Middle frontal gyrus (tissue), 1 donor: ENCODE data around the gene ADCK2.
"Not testable (repeated sequence)": the region's sequence is repeated elsewhere in the genome, so short reads cannot be mapped to it uniquely, and the experiment has no call there.

Experiments
- DNase-seq: peaks from one replicate; pipeline ENCODE4 v3.0.0-alpha.2; 2015; ENCODE audit warnings: low spot score; ENCODE audit errors: extremely low spot score

Gene ADCK2

GRCh38 chr7:140674356-140674800 lies 1.6 kb downstream of the ADCK2 start:
- no peak for DNase-seq

DNA sequence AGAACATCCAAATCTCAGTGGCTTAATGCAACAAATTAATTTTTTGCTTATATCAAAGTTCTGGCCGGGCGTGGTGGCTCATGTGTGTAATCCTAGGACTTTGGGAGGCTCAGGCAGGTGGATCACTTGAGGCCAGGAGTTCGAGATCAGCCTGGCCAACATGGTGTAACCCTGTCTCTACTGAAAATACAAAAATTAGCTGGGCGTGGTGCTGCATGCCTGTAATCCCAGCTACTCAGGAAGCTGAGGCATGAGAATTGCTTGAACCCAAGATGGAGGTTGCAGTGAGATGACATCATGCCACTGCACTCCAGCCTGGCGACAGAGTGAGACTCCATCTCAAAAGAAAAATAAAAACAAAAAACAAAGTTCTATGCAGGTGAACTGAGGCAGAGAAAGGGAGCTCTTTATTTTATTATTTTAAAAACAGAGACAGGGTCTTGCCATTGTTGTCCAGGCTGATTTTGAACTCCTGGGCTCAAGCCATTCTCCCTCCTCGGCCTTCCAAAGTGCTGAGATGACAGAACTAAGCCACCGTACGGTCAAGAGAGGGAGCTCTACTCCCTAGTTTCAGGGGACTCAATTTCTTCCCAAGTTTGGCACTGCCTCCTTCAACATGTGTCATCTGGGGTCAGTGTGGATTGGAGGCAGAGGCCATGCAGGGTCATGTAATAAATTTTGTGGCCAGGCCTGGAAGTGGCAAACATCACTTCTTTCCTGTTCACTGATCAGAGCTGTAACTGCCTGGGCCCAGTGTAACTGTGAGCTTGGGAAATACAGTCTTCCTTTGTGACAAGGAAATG lies 2.4 kb downstream of the ADCK2 start:
- no peak for DNase-seq

GRCh38 chr7:140675726-140676125 lies 3.0 kb downstream of the ADCK2 start:
- no peak for DNase-seq

- no peak for DNase-seq
Observed at GRCh38 chr7:140676306-140676705, 3.6 kb downstream of the ADCK2 start.

DNA sequence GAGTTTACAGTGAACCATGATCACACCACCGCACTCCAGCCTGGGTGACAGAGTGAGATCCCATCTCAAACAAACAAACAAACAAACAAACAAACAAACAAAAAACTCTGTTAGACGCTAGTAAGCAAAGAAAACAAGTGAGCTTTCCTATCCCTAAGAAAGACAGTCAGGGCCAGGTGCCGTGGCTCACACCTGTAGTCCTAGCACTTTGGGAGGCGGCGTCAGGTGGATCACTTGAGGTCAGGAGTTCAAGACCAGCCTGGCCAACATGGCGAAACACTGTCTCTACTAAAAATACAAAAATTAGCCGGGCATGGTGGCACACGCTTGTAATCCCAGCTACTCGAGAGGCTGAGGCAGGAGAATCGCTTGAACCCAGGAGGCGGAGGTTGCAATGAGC lies 4.2 kb downstream of the ADCK2 start:
- DNase-seq: not testable (repeated sequence)

DNA sequence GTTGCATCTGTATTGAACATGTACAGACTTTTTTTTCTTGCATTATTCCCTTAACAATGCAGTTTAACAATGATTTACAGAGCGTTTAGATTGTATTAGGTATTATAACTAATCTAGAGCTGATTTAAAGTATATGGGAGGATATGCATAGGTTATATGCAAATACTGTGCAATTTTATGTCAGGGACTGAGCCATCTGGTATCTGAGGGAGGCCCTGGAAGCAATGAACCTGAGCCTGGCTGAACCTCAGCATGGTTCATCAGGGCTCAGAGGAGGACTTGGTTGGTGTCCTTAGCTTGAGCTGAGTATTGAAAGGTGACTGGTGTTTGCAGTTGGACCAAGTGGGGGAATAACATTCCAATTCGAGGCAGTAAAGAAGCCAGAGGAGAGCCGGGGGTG lies 4.8 kb downstream of the ADCK2 start:
- no peak for DNase-seq

GRCh38 chr7:140678081-140678815 lies 5.5 kb downstream of the ADCK2 start:
- DNase-seq: no peak

DNA sequence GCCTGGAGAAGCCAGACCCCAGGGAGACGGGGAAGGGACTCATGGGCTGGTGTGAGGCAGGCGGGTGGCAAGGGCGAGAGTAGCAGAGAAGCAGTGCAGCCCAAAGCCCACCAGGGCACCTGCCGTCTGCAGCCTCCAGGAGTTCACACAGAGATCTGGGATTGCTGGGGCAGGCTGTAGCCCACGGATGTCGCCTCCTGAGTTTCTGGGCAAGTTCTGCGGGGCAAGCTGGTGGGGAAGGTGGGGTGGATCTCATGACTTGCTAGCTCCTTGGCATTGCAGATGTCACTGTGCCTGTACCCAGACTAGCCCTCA lies 6.0 kb downstream of the ADCK2 start:
- no peak for DNase-seq

- no peak for DNase-seq
Observed at GRCh38 chr7:140679186-140679585, 6.4 kb downstream of the ADCK2 start.

GRCh38 chr7:140680886-140681285 lies 8.1 kb downstream of the ADCK2 start:
- DNase-seq: no peak

DNA sequence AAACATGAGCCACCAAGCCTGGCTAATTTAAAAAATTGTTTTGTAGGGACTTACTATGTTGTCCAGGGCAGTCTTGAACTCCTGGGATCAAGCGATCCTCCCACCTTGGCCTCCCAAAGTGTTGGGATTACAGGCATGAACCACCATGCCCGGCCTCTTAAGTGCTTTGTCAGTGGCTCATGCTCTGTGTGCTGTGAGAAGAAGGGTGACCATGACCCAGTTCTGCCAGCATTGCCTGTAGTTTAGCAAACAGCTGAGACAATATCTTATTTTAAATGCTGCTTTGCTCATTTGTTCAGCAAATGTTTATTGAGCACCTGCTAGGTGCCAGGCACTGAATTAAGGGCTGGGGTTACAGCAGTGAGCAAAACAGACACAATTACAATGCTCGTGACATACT lies 9.0 kb downstream of the ADCK2 start:
- no peak for DNase-seq

DNA sequence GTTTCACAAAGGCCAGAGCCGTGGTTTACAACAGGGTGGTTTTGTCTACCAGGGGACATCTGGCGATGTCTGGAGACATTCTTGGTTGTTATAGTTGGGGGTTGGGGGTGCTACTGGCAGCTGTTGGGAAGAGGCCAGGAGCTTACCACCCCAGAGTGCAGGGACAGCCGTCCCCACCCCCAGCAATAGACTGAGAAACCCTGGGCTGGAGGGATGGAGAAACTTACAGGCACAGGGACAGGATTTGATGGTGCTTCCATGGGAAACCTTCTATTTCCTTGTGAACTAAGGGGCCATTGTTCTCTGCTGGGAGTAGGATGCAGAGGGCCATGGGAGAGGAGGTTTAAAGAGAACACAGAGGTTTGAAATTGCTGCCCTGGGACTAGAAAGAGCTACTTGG lies 10.9 kb downstream of the ADCK2 start:
- no peak for DNase-seq

GRCh38 chr7:140684066-140684950 lies 11.6 kb downstream of the ADCK2 start:
- no peak for DNase-seq

DNA sequence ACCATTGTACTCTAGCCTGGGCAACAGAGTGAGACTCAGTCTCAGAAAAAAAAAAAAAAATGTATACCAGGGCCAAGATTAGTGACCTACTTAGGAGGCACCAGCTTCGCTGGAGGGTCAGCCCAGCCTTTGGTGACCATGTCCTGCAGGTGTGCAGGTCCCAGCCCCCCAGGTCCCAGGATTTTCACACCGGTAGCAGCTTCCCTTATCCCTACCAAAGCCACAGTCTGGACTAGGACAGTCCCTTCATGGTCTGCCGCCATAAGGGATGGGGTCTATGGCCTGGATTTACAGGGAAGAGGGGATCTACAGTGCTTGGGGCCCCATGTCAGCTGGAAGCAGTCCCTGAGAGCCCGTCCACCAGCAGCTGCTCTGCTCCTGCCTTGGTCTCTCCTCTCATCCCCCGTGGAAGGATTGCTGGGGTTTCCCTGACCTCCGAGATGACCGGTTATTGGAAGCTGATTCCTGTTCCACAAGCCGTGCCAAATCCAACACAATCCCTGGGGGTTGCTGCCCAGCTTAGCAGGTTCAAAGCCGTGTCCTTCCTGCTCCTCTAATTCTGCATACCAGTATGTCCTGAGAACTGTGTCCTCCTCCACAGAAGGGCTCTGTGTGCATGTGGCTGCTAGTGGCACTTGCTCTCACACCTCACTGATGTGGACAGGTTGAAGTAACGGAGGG lies 12.8 kb downstream of the ADCK2 start:
- DNase-seq: no peak

GRCh38 chr7:140686921-140687320 lies 14.2 kb downstream of the ADCK2 start:
- DNase-seq: no peak

DNA sequence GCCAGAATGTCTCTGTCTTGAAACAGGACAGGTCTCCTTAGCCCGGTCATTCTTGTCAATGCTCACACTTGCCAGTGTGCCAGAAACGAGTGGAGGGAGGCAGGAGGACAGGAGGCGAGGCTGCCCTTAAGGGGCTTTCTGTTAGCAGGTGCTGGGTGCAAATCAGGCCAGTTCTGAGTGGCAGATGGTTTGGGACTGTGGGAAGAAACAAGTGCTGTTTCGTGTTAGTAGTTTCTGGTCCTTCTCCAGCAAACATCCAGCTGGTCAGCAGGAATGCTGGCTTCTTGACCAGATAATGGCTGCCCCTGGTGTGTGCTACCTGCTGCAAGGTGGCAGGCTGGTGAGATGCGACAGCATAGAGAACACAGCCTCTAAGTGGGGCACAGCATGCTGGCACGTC lies 15.6 kb downstream of the ADCK2 start:
- DNase-seq: no peak

DNA sequence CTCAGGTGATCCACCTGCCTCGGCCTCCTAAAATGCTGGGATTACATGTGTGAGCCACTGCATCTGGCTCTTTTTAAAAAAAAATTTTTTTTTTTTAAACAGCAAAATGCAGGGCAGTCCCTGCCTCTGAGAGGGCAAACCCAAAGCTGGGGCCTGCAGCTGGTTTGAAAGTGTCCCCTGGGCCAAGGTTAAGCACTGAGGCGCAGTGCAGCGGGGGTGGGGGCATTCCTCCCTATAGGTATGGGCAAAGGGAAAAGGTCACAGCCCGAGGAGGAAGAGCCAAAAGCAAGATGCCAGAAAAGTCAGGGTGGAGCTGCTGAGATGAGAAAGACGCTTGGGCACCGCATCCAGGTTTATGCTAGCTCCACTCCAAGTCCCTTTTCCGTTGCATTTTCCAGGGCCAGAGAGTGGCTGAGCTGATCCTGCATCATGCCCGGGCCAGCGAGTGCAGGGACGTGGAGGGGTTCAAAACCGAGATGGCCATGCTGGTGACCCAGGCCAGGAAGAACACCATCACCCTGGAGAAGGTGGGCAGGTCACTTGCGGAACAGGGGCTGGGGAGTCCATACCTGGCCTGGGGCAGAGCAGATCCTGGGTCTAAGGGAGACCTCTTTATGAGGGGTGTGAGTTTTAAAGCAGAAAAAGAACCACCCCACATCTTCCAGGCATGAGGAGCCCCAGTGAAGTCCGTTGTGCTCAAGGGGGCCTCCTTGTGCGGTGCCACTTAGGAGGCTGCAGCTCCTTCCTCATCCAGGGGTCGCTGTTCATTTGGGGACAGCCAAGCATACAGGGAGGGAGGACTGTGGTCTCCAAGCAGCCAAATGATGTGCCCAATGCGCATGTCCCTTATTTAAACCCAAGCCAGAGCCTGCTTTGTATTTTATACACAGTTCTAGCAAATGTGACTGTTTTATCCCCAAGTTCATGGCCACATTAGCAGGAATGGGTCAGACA lies 16.7 kb downstream of the ADCK2 start:
- no peak for DNase-seq

GRCh38 chr7:140691376-140692045 lies 18.8 kb downstream of the ADCK2 start:
- DNase-seq: no peak

- not testable (repeated sequence) for DNase-seq
Observed at GRCh38 chr7:140693849-140694248, 21.1 kb downstream of the ADCK2 start.

DNA sequence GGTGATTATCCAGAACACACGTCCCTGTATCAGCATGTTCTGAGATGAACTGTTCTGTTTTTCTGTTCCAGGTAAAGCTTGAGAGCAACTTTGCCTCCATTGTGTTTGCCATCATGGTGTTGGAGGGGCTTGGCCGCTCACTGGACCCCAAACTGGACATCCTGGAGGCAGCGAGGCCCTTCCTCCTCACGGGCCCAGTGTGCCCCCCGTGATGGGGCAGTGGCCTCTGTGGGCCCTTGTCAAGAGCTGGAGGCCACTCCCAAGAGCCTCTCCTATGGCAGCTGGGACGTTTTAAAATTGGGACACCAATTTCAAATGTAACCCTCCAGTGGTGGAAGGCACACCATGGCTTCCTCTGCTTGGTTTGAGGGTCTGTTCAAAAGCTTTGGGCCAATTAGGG lies 21.8 kb downstream of the ADCK2 start:
- no peak for DNase-seq
